HepG2 (cell line): ENCODE measurements around the gene LRRC28. TPM values are rescaled to one million over a fixed set of nuclear protein-coding genes. Genes with fewer than 3 reads are reported as not detected.

Source experiments
- EZH2 ChIP-seq: conservative IDR thresholded peaks from 2 replicates; pipeline ENCODE4 v1.6.1; 2012; ENCODE audit warnings: mild to moderate bottlenecking, low read depth, low read length, moderate library complexity
- NFYC ChIP-seq: IDR thresholded peaks from 2 replicates; pipeline ENCODE4 v1.6.1; 2016; ENCODE audit warnings: missing genetic modification reagents, missing compliant biosample characterization
- STAT5B ChIP-seq: sonication (generic); formaldehyde crosslinking; IDR thresholded peaks from 2 replicates; pipeline ENCODE4 v1.4.0; 2020; ENCODE audit warnings: missing genetic modification reagents
- ZNF44 ChIP-seq: sonication (generic); formaldehyde crosslinking; IDR thresholded peaks from 2 replicates; pipeline ENCODE4 v1.5.1; 2020; ENCODE audit warnings: mild to moderate bottlenecking, missing genetic modification reagents
- ZNF749 ChIP-seq: sonication (generic); formaldehyde crosslinking; IDR thresholded peaks from 2 replicates; pipeline ENCODE4 v1.8.0; 2022; ENCODE audit warnings: mild to moderate bottlenecking, missing genetic modification reagents, moderate library complexity, borderline replicate concordance
- ZZZ3 ChIP-seq: sonication (generic); formaldehyde crosslinking; IDR thresholded peaks from 2 replicates; pipeline ENCODE4 v1.4.0; 2020; ENCODE audit warnings: missing genetic modification reagents, mild to moderate bottlenecking, borderline replicate concordance
- polyA plus RNA-seq, 8 experiments: library from polyadenylated mRNA; depleted of rRNA in 3 of 8; stranded (reverse) in 7 of 8; unstranded in 1 of 8; fragments of >200 nt; fragmentation: Illumina TruSeq in 4 of 8; extraction: Trizol in 4 of 8; gene quantifications; 2 replicates each; pipeline versions ENCODE4 v1.2.1 to v1.2.3, GENCODE V29; 2011 to 2016; ENCODE audit warnings: low read depth in 4 of 8, missing spikeins in 1 of 8, mixed read lengths in 1 of 8; ENCODE audit not compliant: insufficient read depth in 1 of 8
- total RNA-seq, 5 experiments: library from RNA; depleted of rRNA; stranded (reverse); fragments of >200 nt; fragmentation: Illumina TruSeq; extraction: Trizol; gene quantifications; 2 replicates each; pipeline ENCODE4 v1.2.3, GENCODE V29; 2016; ENCODE audit warnings: low read depth in 1 of 5
- TF ChIP-seq, protein P1 (sequence below): sonication (generic); formaldehyde crosslinking; IDR thresholded peaks from 2 replicates; pipeline ENCODE4 v1.4.0; 2020; ENCODE audit warnings: missing genetic modification reagents
- TF ChIP-seq, protein P2 (sequence below): sonication (generic); formaldehyde crosslinking; IDR thresholded peaks from 2 replicates; pipeline ENCODE4 v1.5.0; 2020; ENCODE audit warnings: mild to moderate bottlenecking, missing genetic modification reagents, moderate library complexity
- TF ChIP-seq, protein P3 (sequence below): IDR thresholded peaks from 2 replicates; pipeline ENCODE4 v1.4.0; 2020; ENCODE audit warnings: mild to moderate bottlenecking, missing genetic modification reagents
- TF ChIP-seq, protein P4 (sequence below): sonication (generic); formaldehyde crosslinking; IDR thresholded peaks from 2 replicates; pipeline ENCODE4 v1.8.0; 2022; ENCODE audit warnings: mild to moderate bottlenecking, missing genetic modification reagents, moderate library complexity
- TF ChIP-seq, protein P5 (sequence below): sonication (generic); formaldehyde crosslinking; IDR thresholded peaks from 2 replicates; pipeline ENCODE4 v1.5.1; 2020; ENCODE audit warnings: missing genetic modification reagents, mild to moderate bottlenecking, borderline replicate concordance
- TF ChIP-seq, protein P6 (sequence below): sonication (generic); formaldehyde crosslinking; IDR thresholded peaks from 2 replicates; pipeline ENCODE4 v1.4.0; 2020; ENCODE audit warnings: missing genetic modification reagents

The LRRC28 gene
- total and polyA plus RNA-seq, 2 of the 13 experiments (the other 11 are each of a cell fraction or from before 2014, with no cell fraction given) = 17.5 to 21.3 TPM

DNA sequence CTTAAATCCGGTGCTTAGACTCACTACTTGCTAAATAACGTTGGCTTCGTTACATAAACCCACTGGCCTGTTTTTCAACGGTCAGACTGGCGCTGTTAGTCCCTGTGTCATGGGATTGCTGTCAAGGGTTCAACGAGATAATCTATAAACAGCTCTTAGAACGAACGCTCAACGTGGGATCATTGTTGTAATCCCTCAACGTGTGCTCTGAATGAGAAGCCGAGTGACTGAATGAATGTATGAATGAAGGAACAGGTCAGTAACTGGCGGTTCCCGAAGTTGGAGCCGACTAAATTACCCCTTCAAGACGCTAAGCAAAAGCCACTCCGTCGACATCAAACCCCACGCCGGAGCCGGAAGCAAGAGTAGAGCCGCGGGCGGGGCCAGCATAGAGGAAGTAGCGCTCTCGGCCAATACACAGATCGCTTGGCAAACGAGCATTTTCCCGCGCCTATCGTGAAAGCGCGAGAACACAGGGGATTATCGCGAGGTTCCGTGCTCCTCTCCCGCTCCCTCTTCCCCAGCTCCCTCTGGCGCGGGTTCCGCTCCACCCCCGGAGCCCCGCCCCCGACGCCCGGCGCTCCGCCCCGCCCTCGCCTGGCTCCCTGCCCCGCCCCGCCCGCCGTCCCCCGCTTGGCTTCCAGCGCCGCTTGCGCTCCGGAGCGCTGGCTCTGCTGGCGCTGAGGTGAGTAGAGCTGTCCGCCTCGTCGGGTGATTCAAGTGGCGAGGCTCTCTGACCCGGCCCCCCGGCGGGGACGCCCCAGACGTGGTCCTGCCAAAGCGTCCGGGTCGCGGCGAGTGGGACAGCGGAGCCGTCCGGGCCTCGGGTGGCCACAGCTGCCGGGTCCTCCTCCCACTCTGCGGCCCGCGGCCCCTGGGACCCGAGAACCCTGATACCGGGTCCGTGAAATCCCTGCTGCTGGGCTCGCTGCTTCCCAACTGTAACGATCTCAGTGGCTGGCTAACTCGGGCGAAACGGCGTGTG, at the start of gene LRRC28 (continued):
- TF ChIP-seq EZH2 (no peak), ZNF749 (CRISPR knock-in tag) (peak; percentile 40; the same call in 1 of the 2 replicates), NFYC (CRISPR knock-in tag) (peak; percentile 90), STAT5B (no peak), ZNF44 (no peak), ZZZ3 (CRISPR knock-in tag) (peak; percentile 83; the same call in 1 of the 2 replicates)
- TF ChIP-seq, protein P1, sequence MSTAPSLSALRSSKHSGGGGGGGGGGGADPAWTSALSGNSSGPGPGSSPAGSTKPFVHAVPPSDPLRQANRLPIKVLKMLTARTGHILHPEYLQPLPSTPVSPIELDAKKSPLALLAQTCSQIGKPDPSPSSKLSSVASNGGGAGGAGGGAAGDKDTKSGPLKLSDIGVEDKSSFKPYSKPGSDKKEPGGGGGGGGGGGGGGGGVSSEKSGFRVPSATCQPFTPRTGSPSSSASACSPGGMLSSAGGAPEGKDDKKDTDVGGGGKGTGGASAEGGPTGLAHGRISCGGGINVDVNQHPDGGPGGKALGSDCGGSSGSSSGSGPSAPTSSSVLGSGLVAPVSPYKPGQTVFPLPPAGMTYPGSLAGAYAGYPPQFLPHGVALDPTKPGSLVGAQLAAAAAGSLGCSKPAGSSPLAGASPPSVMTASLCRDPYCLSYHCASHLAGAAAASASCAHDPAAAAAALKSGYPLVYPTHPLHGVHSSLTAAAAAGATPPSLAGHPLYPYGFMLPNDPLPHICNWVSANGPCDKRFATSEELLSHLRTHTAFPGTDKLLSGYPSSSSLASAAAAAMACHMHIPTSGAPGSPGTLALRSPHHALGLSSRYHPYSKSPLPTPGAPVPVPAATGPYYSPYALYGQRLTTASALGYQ (CRISPR knock-in tag) = no peak
- TF ChIP-seq, protein P2, sequence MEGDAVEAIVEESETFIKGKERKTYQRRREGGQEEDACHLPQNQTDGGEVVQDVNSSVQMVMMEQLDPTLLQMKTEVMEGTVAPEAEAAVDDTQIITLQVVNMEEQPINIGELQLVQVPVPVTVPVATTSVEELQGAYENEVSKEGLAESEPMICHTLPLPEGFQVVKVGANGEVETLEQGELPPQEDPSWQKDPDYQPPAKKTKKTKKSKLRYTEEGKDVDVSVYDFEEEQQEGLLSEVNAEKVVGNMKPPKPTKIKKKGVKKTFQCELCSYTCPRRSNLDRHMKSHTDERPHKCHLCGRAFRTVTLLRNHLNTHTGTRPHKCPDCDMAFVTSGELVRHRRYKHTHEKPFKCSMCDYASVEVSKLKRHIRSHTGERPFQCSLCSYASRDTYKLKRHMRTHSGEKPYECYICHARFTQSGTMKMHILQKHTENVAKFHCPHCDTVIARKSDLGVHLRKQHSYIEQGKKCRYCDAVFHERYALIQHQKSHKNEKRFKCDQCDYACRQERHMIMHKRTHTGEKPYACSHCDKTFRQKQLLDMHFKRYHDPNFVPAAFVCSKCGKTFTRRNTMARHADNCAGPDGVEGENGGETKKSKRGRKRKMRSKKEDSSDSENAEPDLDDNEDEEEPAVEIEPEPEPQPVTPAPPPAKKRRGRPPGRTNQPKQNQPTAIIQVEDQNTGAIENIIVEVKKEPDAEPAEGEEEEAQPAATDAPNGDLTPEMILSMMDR (CRISPR knock-in tag) = no peak
- TF ChIP-seq, protein P3, sequence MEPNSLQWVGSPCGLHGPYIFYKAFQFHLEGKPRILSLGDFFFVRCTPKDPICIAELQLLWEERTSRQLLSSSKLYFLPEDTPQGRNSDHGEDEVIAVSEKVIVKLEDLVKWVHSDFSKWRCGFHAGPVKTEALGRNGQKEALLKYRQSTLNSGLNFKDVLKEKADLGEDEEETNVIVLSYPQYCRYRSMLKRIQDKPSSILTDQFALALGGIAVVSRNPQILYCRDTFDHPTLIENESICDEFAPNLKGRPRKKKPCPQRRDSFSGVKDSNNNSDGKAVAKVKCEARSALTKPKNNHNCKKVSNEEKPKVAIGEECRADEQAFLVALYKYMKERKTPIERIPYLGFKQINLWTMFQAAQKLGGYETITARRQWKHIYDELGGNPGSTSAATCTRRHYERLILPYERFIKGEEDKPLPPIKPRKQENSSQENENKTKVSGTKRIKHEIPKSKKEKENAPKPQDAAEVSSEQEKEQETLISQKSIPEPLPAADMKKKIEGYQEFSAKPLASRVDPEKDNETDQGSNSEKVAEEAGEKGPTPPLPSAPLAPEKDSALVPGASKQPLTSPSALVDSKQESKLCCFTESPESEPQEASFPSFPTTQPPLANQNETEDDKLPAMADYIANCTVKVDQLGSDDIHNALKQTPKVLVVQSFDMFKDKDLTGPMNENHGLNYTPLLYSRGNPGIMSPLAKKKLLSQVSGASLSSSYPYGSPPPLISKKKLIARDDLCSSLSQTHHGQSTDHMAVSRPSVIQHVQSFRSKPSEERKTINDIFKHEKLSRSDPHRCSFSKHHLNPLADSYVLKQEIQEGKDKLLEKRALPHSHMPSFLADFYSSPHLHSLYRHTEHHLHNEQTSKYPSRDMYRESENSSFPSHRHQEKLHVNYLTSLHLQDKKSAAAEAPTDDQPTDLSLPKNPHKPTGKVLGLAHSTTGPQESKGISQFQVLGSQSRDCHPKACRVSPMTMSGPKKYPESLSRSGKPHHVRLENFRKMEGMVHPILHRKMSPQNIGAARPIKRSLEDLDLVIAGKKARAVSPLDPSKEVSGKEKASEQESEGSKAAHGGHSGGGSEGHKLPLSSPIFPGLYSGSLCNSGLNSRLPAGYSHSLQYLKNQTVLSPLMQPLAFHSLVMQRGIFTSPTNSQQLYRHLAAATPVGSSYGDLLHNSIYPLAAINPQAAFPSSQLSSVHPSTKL (CRISPR knock-in tag) = no peak
- TF ChIP-seq, protein P4, sequence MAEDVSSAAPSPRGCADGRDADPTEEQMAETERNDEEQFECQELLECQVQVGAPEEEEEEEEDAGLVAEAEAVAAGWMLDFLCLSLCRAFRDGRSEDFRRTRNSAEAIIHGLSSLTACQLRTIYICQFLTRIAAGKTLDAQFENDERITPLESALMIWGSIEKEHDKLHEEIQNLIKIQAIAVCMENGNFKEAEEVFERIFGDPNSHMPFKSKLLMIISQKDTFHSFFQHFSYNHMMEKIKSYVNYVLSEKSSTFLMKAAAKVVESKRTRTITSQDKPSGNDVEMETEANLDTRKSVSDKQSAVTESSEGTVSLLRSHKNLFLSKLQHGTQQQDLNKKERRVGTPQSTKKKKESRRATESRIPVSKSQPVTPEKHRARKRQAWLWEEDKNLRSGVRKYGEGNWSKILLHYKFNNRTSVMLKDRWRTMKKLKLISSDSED (CRISPR knock-in tag) = no peak
- TF ChIP-seq, protein P5, sequence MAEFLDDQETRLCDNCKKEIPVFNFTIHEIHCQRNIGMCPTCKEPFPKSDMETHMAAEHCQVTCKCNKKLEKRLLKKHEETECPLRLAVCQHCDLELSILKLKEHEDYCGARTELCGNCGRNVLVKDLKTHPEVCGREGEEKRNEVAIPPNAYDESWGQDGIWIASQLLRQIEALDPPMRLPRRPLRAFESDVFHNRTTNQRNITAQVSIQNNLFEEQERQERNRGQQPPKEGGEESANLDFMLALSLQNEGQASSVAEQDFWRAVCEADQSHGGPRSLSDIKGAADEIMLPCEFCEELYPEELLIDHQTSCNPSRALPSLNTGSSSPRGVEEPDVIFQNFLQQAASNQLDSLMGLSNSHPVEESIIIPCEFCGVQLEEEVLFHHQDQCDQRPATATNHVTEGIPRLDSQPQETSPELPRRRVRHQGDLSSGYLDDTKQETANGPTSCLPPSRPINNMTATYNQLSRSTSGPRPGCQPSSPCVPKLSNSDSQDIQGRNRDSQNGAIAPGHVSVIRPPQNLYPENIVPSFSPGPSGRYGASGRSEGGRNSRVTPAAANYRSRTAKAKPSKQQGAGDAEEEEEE = no peak
- TF ChIP-seq, protein P6, sequence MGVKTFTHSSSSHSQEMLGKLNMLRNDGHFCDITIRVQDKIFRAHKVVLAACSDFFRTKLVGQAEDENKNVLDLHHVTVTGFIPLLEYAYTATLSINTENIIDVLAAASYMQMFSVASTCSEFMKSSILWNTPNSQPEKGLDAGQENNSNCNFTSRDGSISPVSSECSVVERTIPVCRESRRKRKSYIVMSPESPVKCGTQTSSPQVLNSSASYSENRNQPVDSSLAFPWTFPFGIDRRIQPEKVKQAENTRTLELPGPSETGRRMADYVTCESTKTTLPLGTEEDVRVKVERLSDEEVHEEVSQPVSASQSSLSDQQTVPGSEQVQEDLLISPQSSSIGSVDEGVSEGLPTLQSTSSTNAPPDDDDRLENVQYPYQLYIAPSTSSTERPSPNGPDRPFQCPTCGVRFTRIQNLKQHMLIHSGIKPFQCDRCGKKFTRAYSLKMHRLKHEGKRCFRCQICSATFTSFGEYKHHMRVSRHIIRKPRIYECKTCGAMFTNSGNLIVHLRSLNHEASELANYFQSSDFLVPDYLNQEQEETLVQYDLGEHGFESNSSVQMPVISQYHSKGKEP (CRISPR knock-in tag) = no peak
